Choroid plexus epithelial cell (primary cell): ENCODE results near the gene UBE3B.

Source experiments
- DNase-seq: peaks from one replicate; pipeline ENCODE4 v3.0.0-alpha.2; 2010; ENCODE audit warnings: low read depth
- H3K4me3 ChIP-seq: 2 replicates; pipeline ENCODE4 v1.5.1; 2011; ENCODE audit warnings: low read depth, mild to moderate bottlenecking, control low read depth, low read length, moderate library complexity
- TF ChIP-seq, protein P1 (sequence below): conservative IDR thresholded peaks from 2 replicates; pipeline ENCODE4 v1.5.1; 2011; ENCODE audit warnings: low read depth, mild to moderate bottlenecking, control low read depth, inconsistent platforms, low read length, moderate library complexity

Gene UBE3B

GRCh38 chr12:109449845-109450532 is 27.4 kb upstream of the UBE3B start:
- no peak for DNase-seq
- TF ChIP-seq, protein P1, sequence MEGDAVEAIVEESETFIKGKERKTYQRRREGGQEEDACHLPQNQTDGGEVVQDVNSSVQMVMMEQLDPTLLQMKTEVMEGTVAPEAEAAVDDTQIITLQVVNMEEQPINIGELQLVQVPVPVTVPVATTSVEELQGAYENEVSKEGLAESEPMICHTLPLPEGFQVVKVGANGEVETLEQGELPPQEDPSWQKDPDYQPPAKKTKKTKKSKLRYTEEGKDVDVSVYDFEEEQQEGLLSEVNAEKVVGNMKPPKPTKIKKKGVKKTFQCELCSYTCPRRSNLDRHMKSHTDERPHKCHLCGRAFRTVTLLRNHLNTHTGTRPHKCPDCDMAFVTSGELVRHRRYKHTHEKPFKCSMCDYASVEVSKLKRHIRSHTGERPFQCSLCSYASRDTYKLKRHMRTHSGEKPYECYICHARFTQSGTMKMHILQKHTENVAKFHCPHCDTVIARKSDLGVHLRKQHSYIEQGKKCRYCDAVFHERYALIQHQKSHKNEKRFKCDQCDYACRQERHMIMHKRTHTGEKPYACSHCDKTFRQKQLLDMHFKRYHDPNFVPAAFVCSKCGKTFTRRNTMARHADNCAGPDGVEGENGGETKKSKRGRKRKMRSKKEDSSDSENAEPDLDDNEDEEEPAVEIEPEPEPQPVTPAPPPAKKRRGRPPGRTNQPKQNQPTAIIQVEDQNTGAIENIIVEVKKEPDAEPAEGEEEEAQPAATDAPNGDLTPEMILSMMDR, result no peak
- H3K4me3 ChIP-seq, result no peak overlapping the region

GRCh38 chr12:109450980-109451379 is 26.5 kb upstream of the UBE3B start:
- no peak for DNase-seq
- H3K4me3 ChIP-seq, result no peak overlapping the region
- TF ChIP-seq, protein P1, result no peak

DNA sequence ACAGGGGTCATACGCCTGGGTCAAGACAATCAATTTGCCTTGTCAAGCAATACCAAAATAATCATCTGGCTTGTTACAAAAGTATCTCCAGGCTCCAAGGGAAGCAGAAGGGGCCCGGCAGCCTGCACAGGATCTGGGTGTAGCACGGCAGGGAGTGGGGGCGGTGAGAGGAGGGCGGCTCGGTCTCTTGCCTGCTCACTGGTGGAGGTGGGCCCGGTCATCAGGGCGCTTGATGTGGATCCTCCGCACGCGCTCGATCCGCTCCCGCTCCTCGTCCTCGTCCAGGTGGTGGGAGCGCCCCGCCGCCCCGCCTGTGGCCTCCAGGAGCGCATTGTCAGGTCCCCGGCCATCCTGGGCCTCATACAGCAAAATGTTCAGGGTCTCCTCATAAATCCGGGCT is 26.0 kb upstream of the UBE3B start:
- TF ChIP-seq, protein P1, result no peak
- H3K4me3 ChIP-seq, result no peak overlapping the region
- DNase-seq, result no peak

GRCh38 chr12:109452489-109452888 is 24.9 kb upstream of the UBE3B start:
- TF ChIP-seq, protein P1, result no peak
- DNase-seq, result no peak
- H3K4me3 ChIP-seq, result no peak overlapping the region

DNA sequence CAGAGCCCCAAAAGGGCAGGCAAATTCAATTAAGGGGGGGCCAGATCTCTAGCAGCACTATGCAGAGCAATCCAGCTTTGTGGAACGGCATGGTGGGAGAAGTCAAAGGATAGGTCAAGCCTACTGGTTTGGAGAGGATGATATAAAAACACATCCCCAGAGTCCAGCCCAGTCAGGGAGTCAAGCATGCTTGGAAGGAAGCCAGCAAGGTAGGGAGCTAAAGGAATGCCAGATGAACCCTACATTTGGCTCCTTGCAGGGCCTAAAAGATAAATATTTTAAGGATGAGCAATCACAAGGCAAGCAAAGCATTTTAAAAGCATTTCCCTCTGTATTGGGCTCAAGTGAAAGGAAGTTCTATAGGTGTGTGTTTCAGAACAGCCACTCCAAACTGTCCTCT is 21.7 kb upstream of the UBE3B start:
- peak; percentile 33 for DNase-seq
- H3K4me3 ChIP-seq, result no peak overlapping the region
- TF ChIP-seq, protein P1, result no peak

DNA sequence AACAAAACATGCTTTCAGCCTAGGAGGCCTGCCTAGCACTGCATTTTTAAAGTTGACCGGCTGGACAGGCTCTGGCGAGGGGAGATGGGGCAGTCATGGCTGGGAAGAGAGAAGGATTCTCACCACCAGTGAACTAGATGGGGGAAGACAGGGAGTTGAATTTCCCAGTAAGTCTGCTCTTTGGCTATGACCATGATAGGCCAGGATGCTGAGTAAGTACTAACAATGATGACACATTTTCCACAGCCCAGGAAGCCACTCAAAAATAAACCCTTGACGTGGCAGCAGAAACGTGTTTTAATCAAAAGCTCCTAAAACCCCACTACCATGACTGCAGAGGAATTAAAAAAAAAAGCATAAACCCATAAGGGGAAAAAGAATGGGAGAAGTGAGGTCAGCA is 19.3 kb upstream of the UBE3B start:
- TF ChIP-seq, protein P1, result no peak
- no peak overlapping the region for H3K4me3 ChIP-seq
- DNase-seq, result peak; percentile 82

DNA sequence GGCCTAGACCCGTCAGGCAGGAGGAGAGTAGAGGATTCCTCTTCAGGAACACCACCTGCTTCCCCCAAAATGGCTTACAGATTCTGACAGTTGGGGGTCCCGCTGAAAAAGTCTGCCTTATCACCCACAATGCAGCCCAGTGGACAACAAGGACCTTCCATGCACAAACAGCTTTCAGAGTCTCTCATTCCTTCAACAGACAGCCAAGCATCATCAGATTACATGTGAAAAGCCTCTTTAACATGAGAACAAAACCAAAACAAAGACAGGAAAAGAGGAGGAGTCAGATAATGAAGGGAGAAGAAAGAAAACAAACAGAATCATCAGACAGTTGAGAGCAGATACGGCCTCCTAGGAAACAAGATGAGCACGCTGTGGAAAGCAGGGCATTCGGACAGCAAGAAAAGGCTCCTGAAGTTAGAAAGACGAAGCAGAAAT is 18.6 kb upstream of the UBE3B start:
- DNase-seq, result peak; percentile 85
- H3K4me3 ChIP-seq, result no peak overlapping the region
- TF ChIP-seq, protein P1, result no peak
